Posterior vena cava (tissue), 2 donors: Measurements from ENCODE around the gene CEP89. TPM values are rescaled to one million over a fixed set of nuclear protein-coding genes. Genes with fewer than 3 reads are reported as not detected.
"Not testable (repeated sequence)": the region's sequence is repeated elsewhere in the genome, so short reads cannot be mapped to it uniquely, and the experiment has no call there.

Experiments used
- DNase-seq: peaks from one replicate; pipeline ENCODE4 v3.0.0-alpha.2; 2020; ENCODE audit warnings: low spot score
- intact Hi-C, 2 donors: fragments of 100-400 bp; cut with DNase I; formaldehyde crosslinking; loops; one replicate each; pipeline versions ENCODE4 v1.14.1 to v1.14.2; 2022 to 2023
- long read RNA-seq, 2 donors: library from polyadenylated mRNA; unstranded; transcript quantifications; one replicate each; pipeline ENCODE4 v2.0.0, GENCODE V29; 2020 to 2021
- total RNA-seq, 2 donors: library from RNA; stranded (reverse); fragmentation: NEBNext Ultra II Directional; extraction: Animal tissue kit (Norgen Biotek cat#: 25700); gene quantifications; one replicate each; pipeline ENCODE4 v1.2.1, GENCODE V29; 2021
- donor health status: DM: yes; HTN: yes; CAD: no.
- donor health status: DM: yes; HTN: yes; CAD: no.

CEP89 gene
- 10 to 100 TPM; 15.3 to 17.6 TPM for total RNA-seq
- long read RNA-seq, donor 1, full-length matches to known transcripts, result 4 of 9 reads
- long read RNA-seq, donor 1, partial matches to known transcripts, result 0 of 9 reads
- long read RNA-seq, donor 1, other reads (novel, unspliced or antisense), result 5 of 9 reads
- long read RNA-seq, donor 2, full-length matches to known transcripts, result 2 of 30 reads
- long read RNA-seq, donor 2, partial matches to known transcripts, result 7 of 30 reads
- long read RNA-seq, donor 2, other reads (novel, unspliced or antisense), result 21 of 30 reads

- peak; percentile 99 for DNase-seq
- intact Hi-C loops, result no loop called here
Observed at GRCh38 chr19:32971715-32972540, at the start of gene CEP89, which contains the start of gene FAAP24. CEP89 (minus strand) TSS chr19:32971958; CDS start chr19:32971874, 84 bp downstream. FAAP24 (plus strand) TSS chr19:32972242; CDS start chr19:32973197, 955 bp downstream.

- intact Hi-C loops, DNase-seq: not testable (repeated sequence)
Observed at GRCh38 chr19:33010891-33011290, 39.1 kb upstream of the CEP89 start.

GRCh38 chr19:33008738-33009137 lies 37.0 kb upstream of the CEP89 start:
- no peak for DNase-seq
- intact Hi-C loops, result no loop called here

GRCh38 chr19:33005440-33005839 lies 33.7 kb upstream of the CEP89 start:
- intact Hi-C loops, result no loop called here
- no peak for DNase-seq

- intact Hi-C loops, DNase-seq: not testable (repeated sequence)
Observed at GRCh38 chr19:33003424-33004024, 31.8 kb upstream of the CEP89 start.

- intact Hi-C loops, DNase-seq: not testable (repeated sequence)
Observed at GRCh38 chr19:33002126-33002865, 30.5 kb upstream of the CEP89 start.

- intact Hi-C loops, result no loop called here
- no peak for DNase-seq
Observed at GRCh38 chr19:33000910-33001309, 29.2 kb upstream of the CEP89 start.

GRCh38 chr19:33000510-33000909 lies 28.8 kb upstream of the CEP89 start:
- intact Hi-C loops, result no loop called here
- DNase-seq, result no peak

GRCh38 chr19:32998722-32999121 lies 27.0 kb upstream of the CEP89 start:
- intact Hi-C loops, result no loop called here
- no peak for DNase-seq

GRCh38 chr19:32997716-32998355 lies 26.1 kb upstream of the CEP89 start:
- no peak for DNase-seq
- intact Hi-C loops, result no loop called here

GRCh38 chr19:32997061-32997464 lies 25.3 kb upstream of the CEP89 start:
- DNase-seq, intact Hi-C loops: not testable (repeated sequence)

- intact Hi-C loops, DNase-seq: not testable (repeated sequence)
Observed at GRCh38 chr19:32995966-32996365, 24.2 kb upstream of the CEP89 start.

- no peak for DNase-seq
- intact Hi-C loops, result no loop called here
Observed at GRCh38 chr19:32988724-32989123, 17.0 kb upstream of the CEP89 start.

- DNase-seq, intact Hi-C loops: not testable (repeated sequence)
Observed at GRCh38 chr19:32988254-32988653, 16.5 kb upstream of the CEP89 start.

GRCh38 chr19:32982488-32982887 lies 10.7 kb upstream of the CEP89 start:
- DNase-seq, intact Hi-C loops: not testable (repeated sequence)

- intact Hi-C loops, result not testable (repeated sequence)
Observed at GRCh38 chr19:32979807-32980206, 8.0 kb upstream of the CEP89 start.

GRCh38 chr19:32977813-32978212 lies 6.1 kb upstream of the CEP89 start:
- intact Hi-C loops, DNase-seq: not testable (repeated sequence)

More at GRCh38 chr19:32979807-32980206, 8.0 kb upstream of the CEP89 start:
- not testable (repeated sequence) for DNase-seq

GRCh38 chr19:32977280-32977679 lies 5.5 kb upstream of the CEP89 start:
- intact Hi-C loops, result no loop called here

More at GRCh38 chr19:32977280-32977679, 5.5 kb upstream of the CEP89 start:
- no peak for DNase-seq
